GM23338 (cell line): ENCODE data around the gene CCL14. TPM values are rescaled to one million over a fixed set of nuclear protein-coding genes. Genes with fewer than 3 reads are reported as not detected.

ENCODE experiments used
- CREB1 ChIP-seq: fragments of 250-450 bp; sonication (Bioruptor Pico); IDR thresholded peaks from 2 replicates; pipeline ENCODE4 v1.5.0; 2020; ENCODE audit warnings: low read depth, mild to moderate bottlenecking, moderate library complexity
- CTCF ChIP-seq, 2 experiments: fragments of 200-600 bp in 1 of 2; sonication (generic) in 1 of 2; conservative IDR thresholded peaks; 2 replicates each; pipeline versions ENCODE4 v1.5.1 to v1.6.1; 2016 to 2017; ENCODE audit warnings: antibody characterized with exemption in 2 of 2, low read depth in 2 of 2, mild to moderate bottlenecking in 2 of 2, moderate library complexity in 1 of 2
- ETS1 ChIP-seq: IDR thresholded peaks from 2 replicates; pipeline ENCODE4 v1.6.1; 2016; ENCODE audit warnings: antibody characterized with exemption
- EZH2 ChIP-seq: fragments of 200-600 bp; sonication (generic); IDR thresholded peaks from one replicate; pipeline ENCODE4 v1.8.0; 2017; ENCODE audit warnings: antibody characterized with exemption, mild to moderate bottlenecking, low read depth; ENCODE audit not compliant: unreplicated experiment
- NANOG ChIP-seq: IDR thresholded peaks from 2 replicates; pipeline ENCODE4 v1.6.1; 2016; ENCODE audit warnings: antibody characterized with exemption, borderline replicate concordance
- REST ChIP-seq: IDR thresholded peaks from one replicate; pipeline ENCODE4 v1.6.1; 2018; ENCODE audit warnings: antibody characterized with exemption; ENCODE audit not compliant: unreplicated experiment
- STAT1 ChIP-seq: IDR thresholded peaks from one replicate; pipeline ENCODE4 v1.6.1; 2016; ENCODE audit warnings: antibody characterized with exemption; ENCODE audit not compliant: unreplicated experiment
- ZNF331 ChIP-seq: fragments of 250-450 bp; sonication (Bioruptor Pico); IDR thresholded peaks from 2 replicates; pipeline ENCODE4 v1.5.0; 2020; ENCODE audit warnings: low read depth, mild to moderate bottlenecking, moderate library complexity
- ZNF462 ChIP-seq: fragments of 250-450 bp; sonication (Bioruptor Pico); IDR thresholded peaks from 2 replicates; pipeline ENCODE4 v1.5.0; 2020; ENCODE audit warnings: mild to moderate bottlenecking, moderate library complexity
- polyA plus RNA-seq: library from polyadenylated mRNA; unstranded; fragments of >200 nt; fragmentation: Nextera tagmentation; extraction: Ambion mirVana; gene quantifications from 2 replicates; pipeline ENCODE4 v1.2.1, GENCODE V29; 2016
- total RNA-seq: library from RNA; depleted of rRNA; stranded (reverse); fragments of >200 nt; shearing (Covaris generic); gene quantifications from 2 replicates; pipeline ENCODE4 v1.2.3, GENCODE V29; 2014

Gene CCL14
- total and polyA plus RNA-seq, 2 experiments from 2014 or later = not detected

GRCh38 chr17:35943537-35943936 lies 43.0 kb downstream of the CCL14 start, which contains the start of gene LYZL6 (continued):
- TF ChIP-seq ZNF462 (CRISPR knock-in tag) = no peak
- no peak for TF ChIP-seq ZNF331
- no peak for TF ChIP-seq ETS1
- TF ChIP-seq CREB1 (CRISPR knock-in tag) = no peak
- TF ChIP-seq REST = no peak
- no peak for TF ChIP-seq EZH2
- no peak for TF ChIP-seq CTCF (conservative IDR thresholded peaks at IDR 0.05; ENCODE audit: low read depth in 2 of 2)
- no peak for TF ChIP-seq NANOG
- no peak for TF ChIP-seq STAT1
